Epithelial cell of esophagus (primary cell): Measurements from ENCODE around the gene SLC25A51.

Source experiments
- DNase-seq: peaks from one replicate; pipeline ENCODE4 v3.0.0; 2010; ENCODE audit warnings: low read depth
- H3K4me3 ChIP-seq: 2 replicates; pipeline ENCODE4 v1.5.1; 2011; ENCODE audit warnings: mild to moderate bottlenecking, low read length, control low read depth
- CTCF ChIP-seq: IDR thresholded peaks from 2 replicates; pipeline ENCODE4 v1.5.1; 2011; ENCODE audit warnings: low read depth, mild to moderate bottlenecking, low read length, control low read depth, inconsistent platforms; ENCODE audit not compliant: insufficient read depth; ENCODE audit errors: missing control alignments

Gene SLC25A51

GRCh38 chr9:37927601-37928551, 23.9 kb upstream of the SLC25A51 start:
- TF ChIP-seq CTCF = no peak
- DNase-seq = no peak
- no peak overlapping the region for H3K4me3 ChIP-seq

- no peak for TF ChIP-seq CTCF
- no peak for DNase-seq
Observed at GRCh38 chr9:37927132-37927531, 23.2 kb upstream of the SLC25A51 start.

DNA sequence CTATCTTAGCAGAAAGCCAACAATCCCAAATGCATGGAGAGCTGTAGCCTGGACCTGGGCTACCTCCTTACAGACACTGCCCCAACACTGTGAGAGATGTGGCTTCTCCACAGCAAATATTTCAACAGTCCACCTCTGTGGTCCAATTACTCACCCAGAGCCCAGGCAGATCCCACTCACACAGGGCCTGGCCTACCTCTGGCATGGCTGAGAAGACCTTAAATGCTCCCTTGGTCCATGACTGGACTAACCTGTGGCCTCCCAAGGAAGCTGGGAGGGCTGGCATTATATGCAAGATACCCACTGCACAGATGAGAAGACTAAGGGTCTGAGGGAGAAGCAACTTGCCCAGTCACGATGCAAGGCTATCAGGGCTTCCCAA, 22.8 kb upstream of the SLC25A51 start:
- H3K4me3 ChIP-seq = no peak overlapping the region
- TF ChIP-seq CTCF = no peak
- no peak for DNase-seq

More at GRCh38 chr9:37927132-37927531, 23.2 kb upstream of the SLC25A51 start:
- no peak overlapping the region for H3K4me3 ChIP-seq

GRCh38 chr9:37925786-37926736, 22.1 kb upstream of the SLC25A51 start:
- DNase-seq = peak; percentile 33
- TF ChIP-seq CTCF = no peak
- no peak overlapping the region for H3K4me3 ChIP-seq

DNA sequence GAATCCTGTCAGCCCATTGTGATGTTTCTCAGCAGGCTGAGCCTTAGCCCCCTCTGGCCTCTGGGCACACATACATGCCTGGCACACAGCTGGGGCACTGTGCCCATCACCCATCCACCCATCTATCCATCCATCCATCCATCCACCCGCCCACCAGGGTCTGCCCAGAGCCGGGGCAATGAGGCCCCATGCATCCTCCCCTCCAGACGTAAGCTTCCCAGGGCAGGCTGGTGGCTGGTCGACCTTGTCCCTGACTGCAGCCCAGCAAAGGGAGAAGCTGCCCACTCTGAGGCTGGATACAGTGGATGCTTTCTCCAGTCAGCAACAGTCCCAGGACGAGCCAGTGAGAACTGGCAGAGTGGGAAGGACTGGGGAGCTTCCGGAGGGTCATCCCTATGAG, 21.1 kb upstream of the SLC25A51 start:
- TF ChIP-seq CTCF = no peak

DNA sequence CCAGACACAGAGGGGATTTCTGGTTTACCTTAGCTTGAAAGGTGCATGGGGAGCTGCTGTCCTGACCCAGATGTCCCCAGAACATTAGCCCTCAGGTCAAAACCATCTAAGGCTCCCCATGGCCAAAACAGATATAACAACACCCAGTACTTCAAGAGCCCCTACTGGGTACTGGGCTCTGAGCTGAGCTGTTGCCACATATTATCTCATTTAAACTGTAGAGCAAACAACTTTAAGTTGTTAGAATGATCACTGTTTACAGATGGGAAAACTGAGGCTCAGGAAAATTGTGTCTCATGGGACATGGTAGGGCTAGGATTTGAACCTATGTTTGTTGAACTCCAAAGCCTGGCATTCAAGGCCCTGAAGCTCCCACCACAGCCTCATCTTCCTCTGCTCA, 20.6 kb upstream of the SLC25A51 start:
- DNase-seq = no peak
- TF ChIP-seq CTCF = no peak
- no peak overlapping the region for H3K4me3 ChIP-seq

More for the DNA sequence above, 21.1 kb upstream of the SLC25A51 start:
- no peak for DNase-seq
- no peak overlapping the region for H3K4me3 ChIP-seq
